ENCODE results near the gene PC. TPM values are rescaled to one million over a fixed set of nuclear protein-coding genes. Genes with fewer than 3 reads are reported as not detected.

PC gene
- total and polyA plus RNA-seq, 2 donors (not counting 3 experiments of a cell fraction or from before 2014, with no cell fraction given), result 5.5 to 17.5 TPM

DNA sequence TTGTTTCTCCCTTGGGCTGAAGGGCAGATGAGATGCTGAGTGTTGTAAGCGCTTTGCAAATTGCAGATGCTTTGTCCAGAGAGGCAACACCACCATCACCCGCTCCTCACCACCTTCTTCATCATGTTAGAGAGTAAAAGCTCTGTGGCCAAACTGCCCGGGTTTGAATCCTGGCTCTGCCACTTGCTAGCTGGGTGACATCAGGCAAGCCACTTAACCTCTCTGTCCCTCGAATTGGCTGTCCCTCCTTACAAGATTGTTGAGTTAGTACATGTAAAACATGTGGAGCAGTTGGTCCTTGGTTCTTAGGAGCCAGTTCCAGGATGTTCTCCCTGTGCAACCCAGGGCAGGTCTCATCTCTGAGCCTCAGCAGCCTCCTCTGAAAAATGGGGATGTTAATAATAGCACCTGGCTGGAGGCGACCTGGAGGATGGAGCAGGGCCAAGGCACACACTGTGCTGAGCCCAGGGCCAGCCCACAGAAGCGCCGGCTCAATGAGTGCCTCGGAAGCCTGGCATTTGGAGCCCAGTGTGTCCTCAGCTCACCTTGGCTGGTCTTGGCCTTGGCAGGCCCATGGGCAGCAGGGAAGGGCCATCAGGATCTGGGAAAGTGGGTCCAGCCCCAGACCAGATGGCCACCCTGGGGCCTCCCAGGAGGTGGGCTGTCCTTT is 27.5 kb upstream of the PC start:
- Histone ChIP-seq H3K36me3 (ENCODE audit: control insufficient read depth in 2 of 2, extremely low read depth in 1 of 2, insufficient read depth in 2 of 2, low read length in 2 of 2) (no peaks in the 10 kb centered on the region), H3K9me3 (replicated peaks; ENCODE audit: control insufficient read depth, insufficient read depth, low read length) (no peaks in the 10 kb centered on the region), H2AFZ (ENCODE audit: low read depth, low read length) (no peak overlapping the region), H3K27ac (ENCODE audit: insufficient read depth, low read depth, low read length) (no peak overlapping the region), H4K20me1 (replicated peaks; ENCODE audit: control insufficient read depth, extremely low read depth, insufficient read depth, low read length) (no peaks in the 10 kb centered on the region), H3K79me2 (ENCODE audit: control insufficient read depth, insufficient read depth, low read length) (no peaks in the 10 kb centered on the region), H3K9ac (replicated peaks; ENCODE audit: extremely low read depth, insufficient read depth, low read length) (no peak overlapping the region), H3K4me2 (ENCODE audit: insufficient read depth, low read length) (no peak overlapping the region), H3K4me3 (replicated peaks in 1 of 3; ENCODE audit: insufficient read depth in 1 of 3, low read depth in 1 of 3, low read length in 3 of 3) (no peak overlapping the region), H3K9me1 (replicated peaks; ENCODE audit: control insufficient read depth, extremely low read depth, insufficient read depth, low read length) (no peaks in the 10 kb centered on the region), H3K4me1 (ENCODE audit: control insufficient read depth, extremely low read depth, insufficient read depth, low read length) (peaks cover 6% of the 10 kb centered on the region), H3K27me3 (ENCODE audit: control insufficient read depth in 2 of 2, insufficient read depth in 2 of 2, low read length in 2 of 2) (no peaks in the 10 kb centered on the region)
- TF ChIP-seq, protein P1, sequence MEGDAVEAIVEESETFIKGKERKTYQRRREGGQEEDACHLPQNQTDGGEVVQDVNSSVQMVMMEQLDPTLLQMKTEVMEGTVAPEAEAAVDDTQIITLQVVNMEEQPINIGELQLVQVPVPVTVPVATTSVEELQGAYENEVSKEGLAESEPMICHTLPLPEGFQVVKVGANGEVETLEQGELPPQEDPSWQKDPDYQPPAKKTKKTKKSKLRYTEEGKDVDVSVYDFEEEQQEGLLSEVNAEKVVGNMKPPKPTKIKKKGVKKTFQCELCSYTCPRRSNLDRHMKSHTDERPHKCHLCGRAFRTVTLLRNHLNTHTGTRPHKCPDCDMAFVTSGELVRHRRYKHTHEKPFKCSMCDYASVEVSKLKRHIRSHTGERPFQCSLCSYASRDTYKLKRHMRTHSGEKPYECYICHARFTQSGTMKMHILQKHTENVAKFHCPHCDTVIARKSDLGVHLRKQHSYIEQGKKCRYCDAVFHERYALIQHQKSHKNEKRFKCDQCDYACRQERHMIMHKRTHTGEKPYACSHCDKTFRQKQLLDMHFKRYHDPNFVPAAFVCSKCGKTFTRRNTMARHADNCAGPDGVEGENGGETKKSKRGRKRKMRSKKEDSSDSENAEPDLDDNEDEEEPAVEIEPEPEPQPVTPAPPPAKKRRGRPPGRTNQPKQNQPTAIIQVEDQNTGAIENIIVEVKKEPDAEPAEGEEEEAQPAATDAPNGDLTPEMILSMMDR (IDR thresholded peaks at IDR 0.05; ENCODE audit: extremely low read depth in 1 of 2, insufficient read depth in 1 of 2, low read depth in 1 of 2, low read length in 2 of 2), result no peak
- TF ChIP-seq EZH2 (IDR thresholded peaks at IDR 0.05; ENCODE audit: borderline replicate concordance, low read depth, low read length, severe bottlenecking) (no peak), GATA2 (IDR thresholded peaks at IDR 0.05; ENCODE audit: insufficient read depth, insufficient read length, low read depth, low read length) (no peak), MYC (IDR thresholded peaks at IDR 0.05; ENCODE audit: low read depth, low read length) (no peak), POLR2A (IDR thresholded peaks at IDR 0.05; ENCODE audit: low read depth, low read length) (no peak), POLR2AphosphoS5 (IDR thresholded peaks at IDR 0.05; ENCODE audit: insufficient read depth, low read depth, low read length) (no peak), JUN (IDR thresholded peaks at IDR 0.05; ENCODE audit: borderline replicate concordance, insufficient read depth, insufficient read length, low read depth) (no peak), FOS (IDR thresholded peaks at IDR 0.05; ENCODE audit: borderline replicate concordance, insufficient read depth, low read length) (no peak)
- TF ChIP-seq, protein P2, sequence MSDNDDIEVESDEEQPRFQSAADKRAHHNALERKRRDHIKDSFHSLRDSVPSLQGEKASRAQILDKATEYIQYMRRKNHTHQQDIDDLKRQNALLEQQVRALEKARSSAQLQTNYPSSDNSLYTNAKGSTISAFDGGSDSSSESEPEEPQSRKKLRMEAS (IDR thresholded peaks at IDR 0.05; ENCODE audit: insufficient read depth, insufficient read length), result no peak
- dilution Hi-C loops (cut with MboI; ENCODE audit: extremely low pct_ligation_motif_present, low sequenced_read_pairs), result no loop called here
- ChIA-PET CTCF (interaction anchor here (0.6 to 1.5 kb wide), 3 partner anchors 9 to 65 kb away, joined by 3 to 5 read pairs (median 5); no protein-coding TSS in a partner anchor), POLR2A (no interaction called here)
- DNase-seq (ENCODE audit: low read depth, low spot score) (no peak), FAIRE-seq (no peak)
- BruUV-seq (replicated peaks), result no TSS peak
- intact Hi-C loops (cut with micrococcal nuclease), result no loop called here

All from endothelial cell of umbilical vein (primary cell).